Smooth muscle cell (in vitro differentiated cells): ENCODE results near the gene CD244. TPM values are rescaled to one million over a fixed set of nuclear protein-coding genes. Genes with fewer than 3 reads are reported as not detected.

Experiments used
- DNase-seq: peaks from one replicate; lab custom pipeline; 2025; ENCODE audit not compliant: unreplicated experiment; lab: John Stamatoyannopoulos, UW
- H2AFZ ChIP-seq: fragments of 200-600 bp; sonication (generic); 2 replicates; pipeline ENCODE4 v1.6.0; 2016; ENCODE audit warnings: antibody characterized with exemption, low read depth, mild to moderate bottlenecking
- H3F3A ChIP-seq: fragments of 200-600 bp; sonication (generic); 2 replicates; pipeline ENCODE4 v1.6.0; 2017; ENCODE audit warnings: antibody characterized with exemption, low read depth
- H3K27ac ChIP-seq: fragments of 200-600 bp; sonication (generic); 2 replicates; pipeline ENCODE4 v1.5.1; 2016; ENCODE audit warnings: low read depth, mild to moderate bottlenecking
- H3K27me3 ChIP-seq: fragments of 200-600 bp; sonication (generic); 2 replicates; pipeline ENCODE4 v1.6.1; 2016; ENCODE audit warnings: low read depth, mild to moderate bottlenecking
- H3K36me3 ChIP-seq: fragments of 200-600 bp; sonication (generic); 2 replicates; pipeline ENCODE4 v1.5.1; 2016; ENCODE audit warnings: low read depth
- H3K4me1 ChIP-seq: fragments of 200-600 bp; sonication (generic); 2 replicates; pipeline ENCODE4 v1.5.1; 2016; ENCODE audit warnings: low read depth
- H3K4me2 ChIP-seq: fragments of 200-600 bp; sonication (generic); 2 replicates; pipeline ENCODE4 v1.6.0; 2016; ENCODE audit warnings: mild to moderate bottlenecking
- H3K4me3 ChIP-seq: fragments of 200-600 bp; sonication (generic); 2 replicates; pipeline ENCODE4 v1.5.1; 2016; ENCODE audit warnings: mild to moderate bottlenecking
- H3K79me2 ChIP-seq: fragments of 200-600 bp; sonication (generic); 2 replicates; pipeline ENCODE4 v1.6.0; 2016; ENCODE audit warnings: low read depth, mild to moderate bottlenecking
- H3K9ac ChIP-seq: fragments of 200-600 bp; sonication (generic); 2 replicates; pipeline ENCODE4 v1.6.0; 2016; ENCODE audit warnings: low read depth
- H3K9me3 ChIP-seq: fragments of 200-600 bp; sonication (generic); replicated peaks from 2 replicates; pipeline ENCODE4 v1.5.1; 2016; ENCODE audit warnings: low read depth
- H4K20me1 ChIP-seq: fragments of 200-600 bp; sonication (generic); 2 replicates; pipeline ENCODE4 v1.6.0; 2016; ENCODE audit warnings: low read depth
- whole genome bisulfite sequencing: methylation state at CpG from one replicate; pipeline ENCODE4 v1.1.7; 2016; ENCODE audit warnings: low lambda C conversion rate; 5-methylcytosine and 5-hydroxymethylcytosine counted together
- polyA plus RNA-seq: library from polyadenylated mRNA; unstranded; fragments of >200 nt; fragmentation: Nextera tagmentation; extraction: Ambion mirVana; gene quantifications from 2 replicates; pipeline ENCODE4 v1.2.1, GENCODE V29; 2016
- total RNA-seq: library from RNA; depleted of rRNA; stranded (reverse); fragments of >200 nt; gene quantifications from 2 replicates; pipeline ENCODE4 v1.2.3, GENCODE V29; 2014
- TF ChIP-seq, protein P1 (sequence below): fragments of 200-600 bp; sonication (generic); IDR thresholded peaks from 2 replicates; pipeline ENCODE4 v1.5.1; 2017; ENCODE audit warnings: borderline replicate concordance, mild to moderate bottlenecking, antibody characterized with exemption; ENCODE audit not compliant: insufficient read depth, poor library complexity, severe bottlenecking

CD244 gene
- total and polyA plus RNA-seq, 2 experiments from 2014 or later: 0.99 TPM; not detected in 1

GRCh38 chr1:160891474-160891873, 28.8 kb upstream of the CD244 start:
- DNase-seq: no peak
- H3K4me3 ChIP-seq: no peak overlapping the region
- no peaks in the 10 kb centered on the region for H3F3A ChIP-seq
- no peaks in the 10 kb centered on the region for H3K27me3 ChIP-seq
- H4K20me1 ChIP-seq: no peaks in the 10 kb centered on the region
- H2AFZ ChIP-seq: no peak overlapping the region
- no peak overlapping the region for H3K9ac ChIP-seq
- H3K79me2 ChIP-seq: no peaks in the 10 kb centered on the region
- H3K36me3 ChIP-seq: no peaks in the 10 kb centered on the region
- no peaks in the 10 kb centered on the region for H3K9me3 ChIP-seq
- H3K4me2 ChIP-seq: no peak overlapping the region
- H3K27ac ChIP-seq: no peak overlapping the region
- H3K4me1 ChIP-seq: no peaks in the 10 kb centered on the region
- TF ChIP-seq, protein P1, sequence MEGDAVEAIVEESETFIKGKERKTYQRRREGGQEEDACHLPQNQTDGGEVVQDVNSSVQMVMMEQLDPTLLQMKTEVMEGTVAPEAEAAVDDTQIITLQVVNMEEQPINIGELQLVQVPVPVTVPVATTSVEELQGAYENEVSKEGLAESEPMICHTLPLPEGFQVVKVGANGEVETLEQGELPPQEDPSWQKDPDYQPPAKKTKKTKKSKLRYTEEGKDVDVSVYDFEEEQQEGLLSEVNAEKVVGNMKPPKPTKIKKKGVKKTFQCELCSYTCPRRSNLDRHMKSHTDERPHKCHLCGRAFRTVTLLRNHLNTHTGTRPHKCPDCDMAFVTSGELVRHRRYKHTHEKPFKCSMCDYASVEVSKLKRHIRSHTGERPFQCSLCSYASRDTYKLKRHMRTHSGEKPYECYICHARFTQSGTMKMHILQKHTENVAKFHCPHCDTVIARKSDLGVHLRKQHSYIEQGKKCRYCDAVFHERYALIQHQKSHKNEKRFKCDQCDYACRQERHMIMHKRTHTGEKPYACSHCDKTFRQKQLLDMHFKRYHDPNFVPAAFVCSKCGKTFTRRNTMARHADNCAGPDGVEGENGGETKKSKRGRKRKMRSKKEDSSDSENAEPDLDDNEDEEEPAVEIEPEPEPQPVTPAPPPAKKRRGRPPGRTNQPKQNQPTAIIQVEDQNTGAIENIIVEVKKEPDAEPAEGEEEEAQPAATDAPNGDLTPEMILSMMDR: no peak
- 73% methylated on average over 2 of the region's 2 CpGs for WGBS

DNA sequence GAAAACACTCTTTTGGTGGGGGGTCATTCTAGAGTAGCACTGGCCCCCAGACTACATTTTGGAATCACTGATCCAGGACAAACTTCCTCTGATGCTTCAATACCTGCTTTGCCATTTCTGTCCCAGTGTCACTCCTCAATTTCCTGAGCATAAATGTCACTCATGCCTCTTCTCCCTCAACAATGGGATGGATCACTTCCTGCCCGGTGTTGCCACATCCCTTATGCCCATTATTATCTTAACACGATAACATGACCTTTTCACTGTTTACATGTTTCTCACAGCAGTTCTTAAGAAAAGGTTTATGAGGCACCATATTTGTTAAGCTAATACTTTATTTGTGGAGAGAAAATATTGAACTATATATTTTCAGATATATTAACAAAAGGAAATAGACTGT, 26.2 kb upstream of the CD244 start:
- no peaks in the 10 kb centered on the region for H3K27me3 ChIP-seq
- H3K27ac ChIP-seq: no peak overlapping the region
- no peaks in the 10 kb centered on the region for H3K9me3 ChIP-seq
- no peak overlapping the region for H3K4me2 ChIP-seq
- H3K36me3 ChIP-seq: no peaks in the 10 kb centered on the region
- DNase-seq: no peak
- no peaks in the 10 kb centered on the region for H4K20me1 ChIP-seq
- no peak overlapping the region for H3K9ac ChIP-seq
- TF ChIP-seq, protein P1: no peak
- no peak overlapping the region for H2AFZ ChIP-seq
- H3F3A ChIP-seq: no peaks in the 10 kb centered on the region
- no peaks in the 10 kb centered on the region for H3K4me1 ChIP-seq
- no peak overlapping the region for H3K4me3 ChIP-seq
- WGBS: 46% methylated on average over 2 of the region's 2 CpGs
- H3K79me2 ChIP-seq: no peaks in the 10 kb centered on the region

- Histone ChIP-seq H3F3A (no peaks in the 10 kb centered on the region), H3K27ac (no peak overlapping the region), H3K4me2 (no peak overlapping the region), H3K36me3 (no peaks in the 10 kb centered on the region), H3K27me3 (no peaks in the 10 kb centered on the region), H3K9me3 (no peaks in the 10 kb centered on the region), H3K4me1 (no peaks in the 10 kb centered on the region), H3K79me2 (no peaks in the 10 kb centered on the region), H4K20me1 (no peaks in the 10 kb centered on the region), H3K4me3 (no peak overlapping the region), H3K9ac (no peak overlapping the region), H2AFZ (no peak overlapping the region)
- 92% methylated on average over 2 of the region's 2 CpGs for WGBS
- TF ChIP-seq, protein P1: no peak
- no peak for DNase-seq
Observed at GRCh38 chr1:160887071-160887470, 24.4 kb upstream of the CD244 start.

- WGBS: 83% methylated on average over 5 of the region's 5 CpGs
- H3K4me2 ChIP-seq: no peak within 1 kb of the TSS
- H3F3A ChIP-seq: no peaks in the 10 kb centered on the region
- H3K27me3 ChIP-seq: no peaks in the 10 kb centered on the region
- no peak within 1 kb of the TSS for H3K4me3 ChIP-seq
- no peaks in the 10 kb centered on the region for H3K9me3 ChIP-seq
- H2AFZ ChIP-seq: no peak within 1 kb of the TSS
- H4K20me1 ChIP-seq: no peaks in the 10 kb centered on the region
- no peak within 1 kb of the TSS for H3K27ac ChIP-seq
- no peaks in the 10 kb centered on the region for H3K79me2 ChIP-seq
- no peaks in the 10 kb centered on the region for H3K36me3 ChIP-seq
- DNase-seq: no peak
- no peaks in the 10 kb centered on the region for H3K4me1 ChIP-seq
- H3K9ac ChIP-seq: no peak within 1 kb of the TSS
- TF ChIP-seq, protein P1: no peak
Observed at GRCh38 chr1:160885042-160885441, 22.4 kb upstream of the CD244 start, which contains the start of gene ITLN1. Gene ITLN1, minus strand, starts transcription at chr1:160885180. Its CDS starts 303 bp downstream, at chr1:160884877.
